Suprapubic skin (tissue), 3 donors: ENCODE data around the gene CYP3A4.

ENCODE experiments used
- POLR2A ChIP-seq, 2 donors: fragments of 450-650 bp; IDR thresholded peaks; one replicate each; pipeline ENCODE4 v1.6.1; 2017; ENCODE audit warnings: antibody characterized with exemption in 2 of 2, mild to moderate bottlenecking in 2 of 2, moderate library complexity in 2 of 2
- TF ChIP-seq, protein P1 (sequence below), 2 donors: fragments of 200-600 bp in 1 of 2; fragments of 450-650 bp in 1 of 2; sonication (generic) in 1 of 2; IDR thresholded peaks; one replicate each; pipeline ENCODE4 v1.5.1; 2016 to 2019; ENCODE audit warnings: antibody characterized with exemption in 2 of 2, mild to moderate bottlenecking in 1 of 2, moderate library complexity in 1 of 2

DNA sequence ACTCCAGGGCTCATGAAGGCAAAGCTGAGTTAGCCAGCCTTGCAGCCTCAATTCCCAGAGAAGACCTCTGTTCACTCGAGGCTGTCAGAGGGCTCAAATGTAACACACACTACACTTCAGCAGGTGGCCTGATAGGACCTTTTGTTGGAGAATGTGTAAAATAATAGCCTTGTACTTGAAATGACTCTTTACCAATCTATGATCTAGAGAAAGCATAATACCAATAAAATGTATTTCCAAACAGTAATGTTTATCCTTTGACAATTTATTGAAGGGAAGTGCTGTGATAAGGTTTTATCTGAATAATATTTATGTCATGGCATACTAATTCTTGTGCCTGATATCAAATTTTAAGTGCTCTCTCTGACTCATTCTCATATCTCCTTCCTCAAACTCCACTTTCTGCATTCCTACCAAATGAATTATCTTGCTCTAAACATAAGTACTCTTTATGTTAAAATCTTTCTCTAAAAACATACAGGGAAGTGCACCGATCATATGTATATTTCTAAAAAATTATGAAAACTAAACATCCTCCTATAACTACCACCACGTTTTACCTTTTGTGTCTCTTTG, 69.9 kb downstream of the CYP3A4 start:
- TF ChIP-seq, protein P1, sequence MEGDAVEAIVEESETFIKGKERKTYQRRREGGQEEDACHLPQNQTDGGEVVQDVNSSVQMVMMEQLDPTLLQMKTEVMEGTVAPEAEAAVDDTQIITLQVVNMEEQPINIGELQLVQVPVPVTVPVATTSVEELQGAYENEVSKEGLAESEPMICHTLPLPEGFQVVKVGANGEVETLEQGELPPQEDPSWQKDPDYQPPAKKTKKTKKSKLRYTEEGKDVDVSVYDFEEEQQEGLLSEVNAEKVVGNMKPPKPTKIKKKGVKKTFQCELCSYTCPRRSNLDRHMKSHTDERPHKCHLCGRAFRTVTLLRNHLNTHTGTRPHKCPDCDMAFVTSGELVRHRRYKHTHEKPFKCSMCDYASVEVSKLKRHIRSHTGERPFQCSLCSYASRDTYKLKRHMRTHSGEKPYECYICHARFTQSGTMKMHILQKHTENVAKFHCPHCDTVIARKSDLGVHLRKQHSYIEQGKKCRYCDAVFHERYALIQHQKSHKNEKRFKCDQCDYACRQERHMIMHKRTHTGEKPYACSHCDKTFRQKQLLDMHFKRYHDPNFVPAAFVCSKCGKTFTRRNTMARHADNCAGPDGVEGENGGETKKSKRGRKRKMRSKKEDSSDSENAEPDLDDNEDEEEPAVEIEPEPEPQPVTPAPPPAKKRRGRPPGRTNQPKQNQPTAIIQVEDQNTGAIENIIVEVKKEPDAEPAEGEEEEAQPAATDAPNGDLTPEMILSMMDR (IDR thresholded peaks at IDR 0.05), result no peak
- TF ChIP-seq POLR2A (IDR thresholded peaks at IDR 0.05), result no peak
